NCI-H69 (cell line): ENCODE data around the gene MROH2B.
A peak's percentile ranks its signal among the peaks of the same experiment; 100 is the strongest.

Experiments used
- DNase-seq: peaks from one replicate; lab custom pipeline; 2025; lab: John Stamatoyannopoulos, UW

Gene MROH2B

GRCh38 chr5:41071242-41071641, at the start of gene MROH2B:
MROH2B (minus strand) TSS chr5:41071342; CDS start chr5:41070852, 490 bp downstream.
- DNase-seq: no peak

DNA sequence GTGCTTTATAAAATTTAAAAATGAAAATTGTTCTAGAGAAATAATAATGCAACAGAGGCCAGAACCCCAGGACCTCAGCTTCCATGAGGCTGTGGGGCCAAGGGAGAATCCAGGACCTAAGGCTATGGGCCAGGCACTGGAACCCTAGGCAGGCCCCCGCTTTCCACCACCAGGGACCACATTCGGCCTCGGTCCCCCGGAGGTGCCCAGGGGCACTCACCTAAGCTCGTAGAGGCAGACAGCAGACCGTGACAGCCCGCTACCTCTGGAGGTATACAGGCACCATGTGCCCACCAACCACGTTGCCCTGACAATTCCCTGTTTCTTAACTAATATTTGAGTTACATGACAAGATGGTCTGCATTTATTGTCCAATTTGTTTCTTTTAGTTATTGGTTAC, 49.5 kb upstream of the MROH2B start:
- no peak for DNase-seq

DNA sequence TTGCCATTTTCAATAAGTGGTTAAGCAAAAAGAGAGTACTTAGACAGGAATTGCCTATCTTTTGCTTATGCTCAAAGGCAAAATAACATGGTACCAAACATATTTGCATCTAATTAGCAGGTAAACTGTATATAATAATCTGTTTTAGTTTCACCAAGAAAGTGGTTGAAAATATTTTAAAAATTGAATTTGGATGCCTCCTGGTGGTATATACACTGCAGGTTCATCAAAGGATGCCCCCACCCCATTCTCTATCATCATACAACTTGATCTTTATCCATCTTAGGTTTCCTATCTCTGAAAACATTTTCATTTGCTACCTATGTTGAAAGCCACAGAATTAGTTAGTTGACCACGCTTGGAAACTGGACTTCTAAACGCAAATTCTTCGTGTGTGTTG, 47.0 kb upstream of the MROH2B start:
- DNase-seq: peak; percentile 5

- no peak for DNase-seq
Observed at GRCh38 chr5:41115281-41115680, 44.1 kb upstream of the MROH2B start.

- peak; percentile 19 for DNase-seq
Observed at GRCh38 chr5:41112486-41113455, 41.6 kb upstream of the MROH2B start.

GRCh38 chr5:41109186-41109585, 38.0 kb upstream of the MROH2B start:
- DNase-seq: no peak

- DNase-seq: no peak
Observed at GRCh38 chr5:41102341-41102740, 31.2 kb upstream of the MROH2B start.

DNA sequence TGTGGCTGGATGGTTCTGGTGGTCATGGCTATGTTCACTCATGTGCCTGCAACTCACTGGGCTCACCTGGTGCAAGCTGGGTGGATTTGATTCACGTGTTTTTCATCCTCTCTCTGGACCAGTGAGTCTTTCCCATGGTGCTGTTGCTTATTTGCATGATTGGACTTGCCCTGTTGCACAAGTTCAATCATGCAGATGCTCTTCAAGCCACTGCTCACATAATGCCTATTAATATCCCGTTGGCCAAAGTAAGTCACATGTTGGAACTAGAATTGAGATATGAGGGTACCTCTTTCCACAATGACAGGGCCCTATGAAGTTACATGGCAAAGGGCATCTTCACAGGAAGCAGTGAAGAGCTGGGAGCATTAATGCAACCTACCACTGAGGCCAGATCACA, 26.5 kb upstream of the MROH2B start:
- DNase-seq: no peak

GRCh38 chr5:41095324-41096101, 24.4 kb upstream of the MROH2B start:
- DNase-seq: no peak

GRCh38 chr5:41094871-41095270, 23.7 kb upstream of the MROH2B start:
- DNase-seq: no peak

DNA sequence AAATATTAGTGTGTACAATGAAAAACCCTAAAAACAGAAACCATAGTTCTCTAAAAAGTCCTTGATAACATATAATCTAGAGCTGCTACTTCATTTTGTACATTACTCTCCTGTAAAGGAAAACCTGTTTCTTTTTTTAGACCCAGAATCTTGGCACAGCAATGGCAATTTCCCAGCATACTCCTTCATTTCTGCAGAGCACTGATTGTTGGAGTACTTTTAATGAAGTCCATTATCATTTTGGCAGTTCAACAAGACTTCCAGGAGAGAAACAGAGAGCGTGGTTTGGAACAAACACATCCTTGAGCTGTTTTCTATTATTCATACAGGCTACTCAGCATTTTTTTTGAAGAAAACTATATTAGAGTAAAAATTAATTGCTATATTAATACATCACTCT, 22.7 kb upstream of the MROH2B start:
- DNase-seq: no peak

GRCh38 chr5:41087461-41087860, 16.3 kb upstream of the MROH2B start:
- DNase-seq: no peak

- DNase-seq: no peak
Observed at GRCh38 chr5:41083306-41083705, 12.2 kb upstream of the MROH2B start.

DNA sequence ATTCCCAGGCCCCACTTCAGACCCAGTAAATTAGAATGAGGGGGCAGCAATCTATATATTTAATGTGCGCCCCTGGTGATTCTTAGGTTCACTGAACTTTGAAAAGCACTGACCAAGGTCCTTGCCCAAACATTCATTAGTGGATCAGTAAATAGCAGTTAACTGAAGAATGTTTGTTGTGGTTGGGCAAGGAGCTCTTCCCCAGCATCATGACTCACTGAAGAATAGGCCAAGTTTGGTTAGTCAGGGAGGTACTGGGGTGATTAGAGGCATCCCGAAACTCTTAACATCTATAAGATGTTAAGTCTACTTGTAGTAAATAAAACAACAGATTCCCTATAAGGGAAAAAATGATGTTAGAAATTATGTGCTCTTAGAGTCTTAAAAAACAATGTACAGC, 833 bp upstream of the MROH2B start:
- no peak for DNase-seq

GRCh38 chr5:41067714-41068568, 3.2 kb downstream of the MROH2B start:
- DNase-seq: peak; percentile 60

- no peak for DNase-seq
Observed at GRCh38 chr5:41065691-41066335, 5.3 kb downstream of the MROH2B start.

- no peak for DNase-seq
Observed at GRCh38 chr5:41057940-41058339, 13.2 kb downstream of the MROH2B start.

DNA sequence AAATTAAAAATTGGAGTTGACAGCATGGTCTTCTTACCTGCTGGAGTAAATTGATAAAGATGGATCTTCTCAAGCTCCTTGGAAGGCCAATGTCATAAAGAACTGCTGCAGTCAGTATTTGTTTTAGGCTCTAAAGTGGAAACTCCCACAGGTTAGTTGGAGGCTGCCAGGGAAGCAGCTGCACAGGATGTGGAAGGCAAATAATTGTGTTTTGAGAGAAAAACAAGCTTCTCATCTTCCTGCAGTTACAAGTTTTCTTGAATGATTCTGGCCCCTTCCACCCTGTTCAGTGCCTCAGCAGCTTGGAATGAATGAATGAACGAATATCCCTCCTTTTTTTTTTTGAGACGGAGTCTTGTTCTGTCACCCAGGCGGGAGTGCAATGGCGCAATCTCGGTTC, 13.9 kb downstream of the MROH2B start:
- DNase-seq: peak; percentile 18

DNA sequence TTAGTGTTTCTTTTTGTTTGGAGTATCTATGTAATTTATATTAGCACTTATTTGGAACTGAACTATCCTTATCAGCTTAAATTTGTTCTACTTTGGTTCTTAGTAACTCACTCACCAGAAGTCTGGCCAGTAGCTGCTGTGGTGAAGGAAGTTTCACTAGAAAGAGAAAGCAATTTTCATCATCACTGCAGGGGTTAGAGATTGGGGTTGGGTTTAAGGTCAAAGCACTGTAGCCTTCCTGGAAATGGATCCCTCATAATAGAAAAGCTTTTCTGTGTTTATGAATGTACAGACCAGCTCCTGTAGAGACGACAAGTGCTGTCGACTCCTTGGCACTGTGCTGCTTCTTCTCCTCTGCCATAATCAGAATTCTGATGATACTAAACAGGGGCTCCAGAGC, 22.2 kb downstream of the MROH2B start:
- peak; percentile 14 for DNase-seq

GRCh38 chr5:41043109-41043747, 27.9 kb downstream of the MROH2B start:
- no peak for DNase-seq

- no peak for DNase-seq
Observed at GRCh38 chr5:41032973-41033372, 38.2 kb downstream of the MROH2B start.
